Activated T-cell treated with anti-CD3 and anti-CD28 coated beads, Interleukin-2, amount 50 U/mL, for 1 hour (primary cell): ENCODE measurements around the gene RABGEF1.
"Not testable (repeated sequence)": the region's sequence is repeated elsewhere in the genome, so short reads cannot be mapped to it uniquely, and the experiment has no call there.

Experiments
- DNase-seq: peaks from one replicate; pipeline ENCODE4 v3.0.0-alpha.2; 2020

RABGEF1 gene

DNA sequence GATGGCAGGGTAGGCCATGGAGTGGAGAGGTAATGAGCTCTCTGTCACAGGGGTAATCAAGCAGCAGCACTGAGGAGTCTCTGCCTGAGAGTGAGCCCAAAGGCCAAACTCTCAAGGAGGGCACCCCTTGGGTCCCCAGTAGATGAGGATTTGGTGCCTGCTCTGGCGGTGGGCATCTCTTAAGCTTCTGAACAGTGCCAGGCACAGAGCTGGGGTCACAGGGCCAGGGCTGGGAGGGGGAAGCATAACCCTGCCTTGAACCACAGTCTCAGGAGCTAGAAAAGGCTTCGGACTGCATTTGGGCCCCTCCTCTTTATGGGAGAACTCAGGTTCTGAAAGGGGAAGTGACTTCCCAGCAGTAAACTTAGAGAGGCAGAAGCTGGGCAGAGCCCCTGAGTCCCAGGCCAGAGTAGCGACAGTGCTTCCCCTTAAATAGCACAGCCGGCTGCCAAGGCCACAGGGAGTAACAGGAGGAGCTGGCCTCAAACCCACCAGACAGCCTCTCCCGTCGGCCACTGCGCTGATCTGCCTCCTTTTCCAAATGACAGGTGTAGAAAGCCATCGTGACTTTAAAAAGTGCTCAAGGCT is 76.8 kb downstream of the RABGEF1 start:
- DNase-seq: not testable (repeated sequence)

DNA sequence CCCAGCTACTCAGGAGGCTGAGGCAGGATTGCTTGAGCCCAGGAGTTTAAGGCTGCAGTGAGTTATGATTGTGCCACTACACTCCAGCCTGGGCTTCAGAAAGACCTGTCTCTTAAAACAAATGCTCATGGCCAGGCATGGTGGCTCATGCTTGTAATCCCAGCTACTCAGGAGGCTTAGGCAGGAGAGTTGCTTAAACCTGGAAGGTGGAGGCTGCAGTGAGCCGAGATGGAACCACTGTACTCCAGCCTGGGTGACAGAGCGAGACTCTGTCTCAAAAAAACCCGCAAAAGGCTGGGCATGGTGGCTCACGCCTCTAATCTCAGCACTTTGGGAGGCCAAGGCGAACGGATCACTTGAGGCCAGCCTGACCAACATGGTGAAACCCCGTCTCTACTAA is 77.4 kb downstream of the RABGEF1 start:
- DNase-seq: not testable (repeated sequence)

DNA sequence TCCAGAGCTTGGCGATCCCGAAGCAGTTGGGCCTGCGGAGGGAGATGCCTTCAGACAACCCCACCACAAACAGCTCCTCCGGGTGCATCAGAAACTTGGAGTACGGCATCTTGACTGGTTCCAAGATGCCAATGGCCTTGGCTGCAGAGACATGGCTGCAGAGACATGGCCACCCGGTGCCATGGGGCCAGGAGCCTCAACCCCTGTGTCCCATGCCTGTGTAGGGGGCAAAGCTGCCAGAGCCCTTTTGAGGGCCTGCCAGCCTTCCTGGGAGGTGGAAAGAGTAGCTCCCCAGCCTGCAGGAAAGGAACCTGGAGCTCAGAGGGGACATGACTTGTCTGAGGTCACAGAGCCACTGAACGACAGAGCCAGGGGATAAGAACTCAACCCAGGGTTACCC is 83.5 kb downstream of the RABGEF1 start:
- no peak for DNase-seq

DNA sequence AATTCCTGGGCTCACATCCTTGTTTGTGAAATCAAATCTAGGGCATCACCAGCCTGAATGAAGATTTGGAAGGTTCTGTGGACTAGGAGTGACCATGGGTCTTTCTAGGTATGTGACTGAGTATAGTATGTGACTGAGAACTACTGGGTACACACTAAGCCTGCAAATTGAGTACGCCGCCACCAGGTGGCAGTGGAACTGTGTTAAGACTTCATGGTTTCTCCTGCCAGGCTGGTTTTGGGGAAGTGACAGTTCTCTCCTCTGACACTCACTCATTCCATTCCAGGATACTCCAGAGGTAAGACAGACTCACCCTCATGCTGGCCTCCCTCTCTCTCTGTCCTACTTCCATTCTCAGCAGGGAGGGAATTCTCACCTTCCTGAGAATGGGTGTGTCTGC is 85.0 kb downstream of the RABGEF1 start:
- peak; percentile 30 for DNase-seq

DNA sequence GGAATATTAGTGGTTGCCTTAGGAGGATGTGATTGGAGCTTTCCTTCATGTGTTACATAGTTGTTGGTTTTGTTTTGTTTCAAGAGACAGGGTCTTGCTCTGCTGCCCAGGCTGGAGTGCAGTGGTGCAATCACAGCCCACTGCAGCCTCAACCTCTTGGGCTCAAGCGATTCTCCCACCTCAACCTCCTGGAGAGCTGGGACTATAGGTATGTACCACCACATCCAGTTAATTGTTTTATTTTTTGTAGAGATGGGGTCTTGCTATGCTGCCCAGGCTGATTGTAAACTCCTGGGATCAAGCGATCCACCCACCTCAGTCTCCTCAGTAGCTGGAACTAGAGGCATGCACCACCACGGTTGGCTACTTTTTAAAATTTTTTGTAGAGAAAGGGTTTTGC is 86.1 kb downstream of the RABGEF1 start:
- DNase-seq: no peak

DNA sequence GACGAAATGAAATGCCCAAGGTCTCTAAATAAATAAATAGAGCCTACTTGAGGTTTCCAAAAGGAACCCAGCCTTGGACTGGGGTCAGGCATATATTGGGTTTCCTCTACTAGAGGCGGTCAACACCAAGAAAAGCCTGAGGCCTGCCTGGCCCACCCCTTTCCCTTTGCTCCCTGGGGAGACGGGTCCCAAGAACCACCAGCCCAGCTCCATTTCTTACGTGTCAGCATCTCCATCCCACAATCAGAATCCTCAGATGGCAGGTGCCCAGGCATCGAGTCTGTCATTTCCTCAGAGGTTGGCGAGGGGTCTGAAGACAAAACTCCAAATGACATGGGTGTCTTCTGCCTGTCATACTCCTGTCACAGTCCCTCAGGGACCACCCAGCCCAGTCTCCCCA is 90.4 kb downstream of the RABGEF1 start:
- not testable (repeated sequence) for DNase-seq

DNA sequence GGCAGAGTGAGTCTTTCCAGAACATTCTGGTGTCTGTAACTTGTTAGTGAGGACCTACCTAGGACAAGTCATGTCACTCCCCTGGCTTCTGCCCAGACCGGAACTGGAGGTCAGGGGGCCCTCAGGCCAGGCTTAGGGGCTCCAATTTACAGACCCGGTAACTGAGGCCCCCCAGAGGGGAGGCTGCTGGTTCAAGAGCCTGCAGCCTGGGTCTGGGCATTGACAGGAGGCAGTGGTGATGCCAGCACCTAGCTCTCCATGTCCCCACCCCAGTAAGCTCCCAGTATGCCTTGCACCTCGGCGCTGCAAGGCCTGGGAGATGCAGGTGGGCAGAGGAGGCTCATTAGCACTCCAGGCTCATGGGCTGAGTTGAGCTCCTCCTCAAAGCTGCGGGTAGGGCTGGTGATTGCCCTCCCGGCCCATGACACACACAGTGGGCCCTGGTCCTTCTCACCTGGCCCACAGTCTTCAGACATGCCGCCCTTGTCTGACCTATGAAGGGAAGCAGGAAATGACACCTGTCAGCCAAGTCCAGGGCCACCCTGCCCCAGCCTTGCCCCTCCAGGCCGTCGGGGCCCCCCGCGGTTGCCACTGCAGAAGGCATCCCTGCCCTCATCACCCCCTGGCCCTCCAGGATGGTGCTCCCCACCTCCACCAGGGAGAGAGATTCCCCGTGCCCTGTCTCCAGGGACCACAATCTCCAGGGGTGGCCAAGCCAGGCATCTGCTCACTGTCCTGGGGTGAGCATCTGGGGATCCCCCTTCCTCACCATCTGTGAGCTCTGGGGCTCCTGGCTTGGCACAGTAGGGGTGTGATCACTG is 92.2 kb downstream of the RABGEF1 start:
- DNase-seq: no peak

DNA sequence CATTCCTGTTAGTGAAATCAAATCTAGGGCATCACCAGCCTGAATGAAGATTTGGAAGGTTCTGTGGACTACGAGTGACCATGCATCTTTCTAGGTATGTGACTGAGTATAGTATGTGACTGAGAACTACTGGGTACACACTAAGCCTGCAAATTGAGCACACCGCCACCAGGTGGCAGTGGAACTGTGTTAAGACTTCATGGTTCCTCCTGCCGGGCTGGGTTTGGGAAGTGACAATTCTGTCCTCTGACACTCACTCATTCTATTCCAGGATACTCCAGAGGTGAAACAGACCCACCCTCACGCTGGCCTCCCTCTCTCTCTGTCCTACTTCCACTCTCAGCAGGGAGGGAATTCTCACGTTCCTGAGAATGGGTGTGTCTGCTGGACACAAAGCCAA is 96.5 kb downstream of the RABGEF1 start:
- DNase-seq: no peak

DNA sequence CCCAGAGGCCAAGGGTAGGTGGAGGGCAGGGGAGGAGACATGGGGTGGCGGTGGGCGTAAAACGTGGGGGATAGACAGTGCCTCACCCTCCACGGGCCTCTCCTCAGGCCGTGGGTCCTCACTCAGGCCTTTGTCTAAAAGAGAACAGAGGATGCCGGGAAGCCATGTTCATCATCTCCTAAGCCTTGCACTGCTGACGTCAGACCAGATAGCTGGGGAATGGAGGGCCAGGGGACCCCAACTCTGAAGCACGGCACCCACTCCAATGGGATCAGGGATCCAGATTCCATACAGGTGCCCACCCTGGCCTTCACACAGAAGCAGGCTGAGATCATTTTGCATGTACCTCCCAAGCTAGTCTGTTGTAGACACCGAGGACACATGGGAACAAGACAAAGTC is 97.1 kb downstream of the RABGEF1 start:
- DNase-seq: no peak

DNA sequence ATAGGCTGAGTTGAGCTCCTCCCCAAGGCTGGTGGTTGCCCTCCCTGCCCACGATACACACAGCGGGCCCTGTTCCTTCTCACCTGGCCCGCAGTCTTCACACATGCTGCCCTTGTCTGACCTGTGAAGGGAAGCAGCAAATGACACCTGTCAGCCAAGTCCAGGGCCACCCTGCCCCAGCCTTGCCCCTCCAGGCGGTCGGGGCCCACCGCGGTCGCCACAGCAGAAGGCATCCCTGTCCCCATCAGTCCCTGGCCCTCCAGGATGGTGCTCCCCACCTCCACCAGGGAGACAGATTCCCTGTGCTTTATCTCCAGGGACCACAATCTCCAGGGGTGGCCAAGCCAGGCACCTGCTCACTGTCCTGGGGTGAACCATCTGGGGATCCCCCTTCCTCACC is 99.3 kb downstream of the RABGEF1 start:
- DNase-seq: no peak

DNA sequence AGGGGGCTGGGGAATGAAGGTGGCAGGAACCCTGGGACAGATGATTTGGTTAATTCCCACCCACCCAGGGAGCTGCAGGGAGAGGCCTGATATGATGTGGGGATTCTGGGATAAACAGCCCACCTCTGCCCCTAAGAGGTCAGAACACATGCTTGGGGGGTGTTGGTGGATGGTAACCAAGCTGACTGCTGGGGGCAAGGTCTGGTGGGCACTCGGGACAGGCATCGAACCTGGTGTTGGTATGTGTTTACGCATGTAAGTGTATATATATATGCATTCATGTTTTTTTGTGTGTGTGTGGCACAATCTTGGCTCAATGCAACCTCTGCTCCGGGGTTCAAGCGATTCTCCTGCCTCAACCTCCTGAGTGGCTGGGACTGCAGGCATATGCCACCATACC is 99.8 kb downstream of the RABGEF1 start:
- DNase-seq: no peak

DNA sequence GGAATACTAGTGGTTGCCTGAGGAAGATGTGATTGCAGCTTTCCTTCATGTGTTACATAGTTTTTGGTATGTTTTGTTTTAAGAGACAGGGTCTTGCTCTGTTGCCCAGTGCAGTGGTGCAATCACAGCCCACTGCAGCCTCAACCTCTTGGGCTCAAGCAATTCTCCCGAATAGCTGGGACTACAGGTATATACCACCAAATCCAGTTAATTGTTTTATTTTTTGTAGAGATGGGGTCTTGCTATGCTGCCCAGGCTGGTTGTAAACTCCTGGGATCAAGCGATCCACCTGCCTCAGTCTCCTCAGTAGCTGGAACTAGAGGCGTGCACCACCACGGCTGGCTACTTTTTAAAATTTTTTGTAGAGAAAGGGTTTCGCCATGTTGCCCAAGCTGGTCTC is 101.4 kb downstream of the RABGEF1 start:
- no peak for DNase-seq

DNA sequence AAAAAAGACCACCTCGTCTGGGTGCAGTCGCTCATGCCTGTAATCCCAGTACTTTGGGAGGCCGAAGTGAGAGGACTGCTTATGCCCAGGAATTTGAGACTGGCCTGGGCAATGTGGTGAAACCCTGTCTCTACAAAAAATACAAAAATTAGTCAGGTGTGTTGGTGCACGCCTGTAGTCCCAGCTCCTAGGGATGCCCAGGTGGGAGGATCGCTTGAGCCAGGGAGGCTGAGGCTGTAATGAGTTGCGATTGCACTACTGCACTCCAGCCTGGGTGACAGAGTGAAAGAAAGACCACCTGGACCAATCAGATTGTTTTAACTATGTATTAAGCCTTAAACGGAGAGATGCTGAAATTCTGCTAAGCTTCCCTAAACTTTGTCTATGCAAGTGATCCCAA is 103.0 kb downstream of the RABGEF1 start:
- not testable (repeated sequence) for DNase-seq

DNA sequence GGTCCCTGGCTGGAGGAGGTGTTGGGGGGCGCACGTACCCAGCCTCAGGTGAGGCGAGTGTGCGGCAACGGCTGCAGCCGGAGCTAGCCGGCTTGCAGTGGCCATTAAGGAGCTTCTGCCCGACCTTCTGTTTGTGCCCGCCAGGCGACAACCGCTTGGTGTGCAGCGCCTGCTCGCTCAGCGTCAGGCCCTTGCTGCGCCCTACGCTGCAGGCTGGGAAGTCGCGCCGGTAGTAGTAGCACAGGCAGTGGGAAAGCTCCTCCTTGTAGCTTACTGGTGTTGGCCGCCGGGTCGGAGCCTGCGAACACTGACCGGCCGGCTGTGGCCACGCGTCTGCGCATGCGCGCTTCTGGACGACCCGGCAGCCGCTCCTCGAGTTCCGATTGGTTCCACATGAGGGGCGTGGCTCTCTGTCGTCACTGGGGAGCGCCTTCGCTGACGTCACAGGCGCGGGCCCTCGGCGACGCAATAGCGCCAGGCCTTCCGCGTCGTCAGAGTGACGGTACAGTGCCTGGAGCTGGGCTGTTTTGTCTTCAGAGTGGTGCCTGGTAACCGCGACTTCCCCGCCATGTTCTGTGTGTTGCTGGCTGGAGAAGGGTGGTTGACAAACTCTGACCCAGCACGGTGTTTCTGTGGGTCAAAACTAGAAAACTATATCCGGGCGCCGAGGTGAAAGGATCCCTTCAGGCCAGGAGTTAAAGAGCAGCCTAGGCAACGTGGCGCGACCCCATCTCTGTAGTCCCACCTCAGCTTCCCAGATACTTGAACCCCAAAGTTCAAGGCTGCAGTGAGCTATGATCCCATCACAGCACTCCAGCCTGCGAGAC is 104.2 kb downstream of the RABGEF1 start:
- DNase-seq: peak; percentile 100

DNA sequence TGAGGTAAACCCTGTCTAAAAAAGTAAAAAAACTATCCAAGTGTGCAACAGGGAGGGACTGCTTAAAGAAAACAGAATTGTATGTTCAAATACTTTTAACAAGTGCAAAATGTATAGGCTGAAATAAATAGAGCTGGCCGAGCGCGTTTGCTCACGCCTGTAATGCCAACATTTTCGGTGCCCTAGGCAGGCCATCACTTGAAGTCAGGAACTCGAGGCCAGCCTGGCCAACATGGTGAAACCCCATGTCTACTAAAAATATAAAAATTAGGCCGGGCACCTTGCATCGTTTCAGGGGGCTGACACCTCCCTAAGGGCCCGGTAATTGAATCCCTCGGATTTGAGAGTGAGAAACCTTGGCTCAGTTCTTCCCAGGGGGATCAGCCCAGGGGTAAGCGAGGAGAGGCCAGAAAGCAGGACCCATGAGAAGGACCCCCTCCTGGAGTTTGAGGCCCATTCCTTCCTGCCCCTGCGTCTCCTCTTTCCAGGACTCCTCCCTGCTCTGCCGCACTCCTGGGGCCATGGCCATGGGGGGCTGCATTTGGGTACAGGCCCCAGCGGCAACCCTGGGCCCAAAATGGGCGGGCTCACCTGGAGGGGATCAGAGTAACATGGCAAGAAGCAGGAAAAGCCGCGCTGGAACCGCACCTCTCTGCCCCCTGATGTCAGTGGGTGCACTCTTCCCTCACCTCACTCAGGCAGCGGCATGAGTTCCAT is 105.0 kb downstream of the RABGEF1 start:
- no peak for DNase-seq

DNA sequence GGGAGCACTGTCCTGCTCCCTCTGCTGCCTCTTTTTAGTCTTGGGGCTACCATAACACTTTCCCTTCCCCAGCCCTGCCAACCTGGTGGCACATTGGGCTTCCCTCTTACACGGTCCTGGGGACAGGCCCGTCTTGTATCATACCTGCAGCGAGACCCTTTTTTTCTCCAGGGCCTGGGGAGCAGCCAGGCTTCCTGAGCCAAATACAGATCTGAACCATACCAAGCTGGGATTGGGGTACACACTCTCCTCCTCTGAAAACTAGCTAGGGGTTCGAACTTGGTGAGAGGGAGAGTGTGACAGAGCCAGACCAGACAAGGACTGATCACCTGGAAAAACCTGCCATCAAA is 105.5 kb downstream of the RABGEF1 start:
- DNase-seq: not testable (repeated sequence)

DNA sequence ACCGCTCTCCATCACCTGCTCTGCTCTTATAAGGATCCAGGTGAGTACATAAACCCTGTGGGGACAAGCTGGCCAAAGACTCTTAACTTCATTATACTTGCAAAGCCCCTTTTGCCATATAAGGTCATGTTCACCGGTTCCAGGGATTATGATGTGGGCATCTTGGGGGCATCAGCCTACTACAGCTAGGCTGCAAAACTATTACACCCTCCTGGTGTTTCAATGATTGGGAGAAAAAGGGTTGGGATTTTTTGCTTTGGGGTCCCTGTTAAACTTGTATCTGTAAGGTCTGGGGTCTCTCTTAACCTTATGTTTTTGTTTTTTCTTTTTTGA is 107.0 kb downstream of the RABGEF1 start:
- DNase-seq: not testable (repeated sequence)

DNA sequence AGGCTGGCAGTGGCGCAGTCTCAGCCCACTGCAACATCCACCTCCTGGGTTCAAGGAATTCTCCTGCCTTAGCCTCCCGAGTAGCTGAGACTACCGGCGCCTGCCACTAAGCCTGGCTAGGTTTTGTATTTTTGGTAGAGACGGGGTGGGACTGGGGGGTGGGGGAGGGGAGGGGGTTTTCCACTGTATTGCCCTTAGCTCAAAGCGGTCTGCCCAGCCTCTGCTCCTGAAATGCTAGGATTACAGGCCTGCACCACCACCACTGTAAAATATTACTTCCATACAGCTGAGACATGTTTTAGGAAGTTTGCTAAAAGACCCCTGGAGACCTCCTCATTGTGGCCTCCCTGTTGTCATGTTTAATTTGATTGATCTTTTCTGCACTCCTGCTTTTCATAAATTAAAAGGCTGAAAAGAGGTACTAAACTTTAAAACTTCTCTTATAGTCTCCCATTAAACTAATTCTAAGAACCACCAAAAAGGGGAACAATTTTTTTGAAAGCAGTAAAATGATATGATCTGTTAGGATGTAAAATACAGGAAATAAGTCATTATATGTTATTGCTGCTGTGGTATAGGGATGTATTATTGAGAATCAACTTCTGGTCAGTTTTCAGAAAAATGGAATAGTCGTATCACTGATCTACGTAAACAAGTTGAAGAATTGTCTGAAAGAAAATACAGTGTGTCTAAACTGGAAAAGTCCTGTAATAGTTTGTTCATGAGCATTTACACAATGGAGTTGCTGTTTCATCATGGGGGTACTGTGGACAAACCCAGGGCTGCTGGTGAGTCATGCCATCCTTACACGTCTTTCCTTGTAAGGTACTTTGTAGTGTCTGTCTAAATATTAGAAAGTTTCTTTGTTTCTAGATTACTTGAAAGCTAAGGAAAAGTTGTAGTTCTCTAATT is 107.6 kb downstream of the RABGEF1 start:
- no peak for DNase-seq

DNA sequence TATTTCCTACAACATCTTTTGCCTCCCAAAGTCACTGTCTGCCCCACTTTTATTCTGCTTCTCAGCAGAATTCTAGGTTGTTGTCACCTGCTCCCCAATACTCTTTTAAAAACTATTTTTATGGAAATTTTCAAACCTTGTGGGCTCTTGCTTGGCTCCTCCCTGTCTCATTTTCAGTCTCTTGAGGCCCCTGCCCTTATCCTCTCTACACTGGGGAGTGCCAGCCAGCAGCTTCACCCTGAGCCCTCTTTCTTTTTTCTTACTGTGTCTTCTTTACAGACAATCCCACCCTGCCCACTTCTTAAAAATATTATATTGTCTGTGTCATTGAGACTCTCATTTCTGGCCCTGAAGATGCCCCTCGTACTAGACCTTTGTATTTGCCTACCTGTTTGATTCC is 118.8 kb downstream of the RABGEF1 start:
- DNase-seq: no peak

DNA sequence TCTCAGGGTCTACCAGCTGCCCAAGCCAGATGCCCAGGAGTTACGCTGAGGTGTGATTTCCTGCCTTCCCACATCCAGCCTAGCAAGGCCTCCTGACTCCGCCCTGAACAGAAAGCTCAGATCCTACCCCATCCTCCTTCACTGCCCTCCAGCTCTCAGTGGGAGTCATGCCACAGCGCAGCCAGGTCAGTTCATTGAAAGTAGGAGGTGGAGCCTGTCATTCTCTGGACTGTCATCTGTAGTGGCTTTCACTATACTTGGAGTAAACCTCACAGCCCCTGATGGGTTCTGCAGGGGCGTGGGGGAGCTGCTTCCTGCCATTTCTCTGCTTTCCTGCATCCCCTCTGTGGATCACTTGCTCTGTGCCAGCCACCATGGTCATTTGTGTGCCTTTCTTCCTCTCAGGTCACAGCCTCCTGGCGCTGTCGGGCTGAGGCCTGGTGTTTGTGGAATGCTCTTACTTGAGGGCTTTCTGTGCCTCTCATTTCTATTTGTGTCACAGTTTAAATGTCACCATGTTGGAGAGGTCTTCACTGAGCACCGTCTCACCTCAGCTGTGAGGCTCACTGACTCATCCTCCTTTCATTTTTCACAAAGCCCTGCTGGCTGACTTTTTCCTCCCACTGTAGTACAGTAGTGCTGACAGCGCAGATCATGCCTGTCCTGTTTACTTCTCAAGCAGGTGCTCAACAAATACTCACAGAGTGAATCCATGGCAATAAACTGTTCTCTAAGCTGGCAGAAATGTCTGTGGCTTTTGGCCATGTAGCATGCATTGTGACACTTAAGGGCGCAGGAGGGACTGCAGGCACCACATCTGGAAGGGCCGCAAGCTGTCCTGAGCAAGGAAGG is 119.5 kb downstream of the RABGEF1 start:
- DNase-seq: no peak

DNA sequence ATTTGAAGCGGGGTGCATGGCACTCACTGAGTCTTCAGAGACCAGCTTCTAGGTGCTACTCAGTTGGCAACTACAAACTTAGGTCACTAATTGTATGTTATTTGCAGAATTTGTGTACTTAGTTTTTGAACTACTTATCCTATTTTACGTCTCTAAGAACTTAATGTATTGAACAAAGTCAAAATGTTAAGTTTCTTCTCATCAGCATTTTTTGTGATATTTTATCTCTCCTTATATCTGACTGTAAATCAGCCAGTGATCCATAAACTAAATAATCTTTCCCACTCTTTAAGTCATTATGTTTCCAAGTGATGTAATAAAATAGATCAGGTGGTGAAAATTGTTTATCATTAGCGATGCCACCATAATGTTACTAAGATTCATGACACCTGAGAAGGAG is 120.2 kb downstream of the RABGEF1 start:
- DNase-seq: no peak
